Neural crest cell (in vitro differentiated cells): ENCODE data around the gene RALGPS1. TPM values are rescaled to one million over a fixed set of nuclear protein-coding genes. Genes with fewer than 3 reads are reported as not detected.

Experiments used
- DNase-seq: peaks from one replicate; pipeline ENCODE4 v3.0.0; 2021; ENCODE audit warnings: low read depth, mixed read lengths, low spot score
- H3K27ac Mint-ChIP-seq: one replicate; pipeline ENCODE4 v1.8.0; 2021; ENCODE audit warnings: mild to moderate bottlenecking, mixed read lengths; ENCODE audit not compliant: unreplicated experiment
- H3K27me3 Mint-ChIP-seq: 2 replicates; pipeline ENCODE4 v1.8.0; 2021; ENCODE audit warnings: low read depth, mild to moderate bottlenecking, mixed read lengths
- H3K36me3 Mint-ChIP-seq: 2 replicates; pipeline ENCODE4 v1.8.0; 2021; ENCODE audit warnings: low read depth, mild to moderate bottlenecking, mixed read lengths
- H3K4me1 Mint-ChIP-seq: 2 replicates; pipeline ENCODE4 v1.8.0; 2021; ENCODE audit warnings: mixed read lengths
- H3K4me3 Mint-ChIP-seq: one replicate; pipeline ENCODE4 v1.8.0; 2021; ENCODE audit warnings: mild to moderate bottlenecking, mixed read lengths
- H3K9me3 Mint-ChIP-seq: 2 replicates; pipeline ENCODE4 v1.8.0; 2021; ENCODE audit warnings: mixed read lengths
- CTCF ChIP-seq: fragments of 200-600 bp; sonication (generic); conservative IDR thresholded peaks from 2 replicates; pipeline ENCODE4 v1.5.0; 2021; ENCODE audit warnings: antibody characterized with exemption, mild to moderate bottlenecking
- total RNA-seq: library from RNA; stranded (reverse); gene quantifications from 2 replicates; pipeline ENCODE4 v1.2.1, GENCODE V29; 2021

RALGPS1 gene
- total RNA-seq, 1 donor from 2014 or later: 11.7 TPM

DNA sequence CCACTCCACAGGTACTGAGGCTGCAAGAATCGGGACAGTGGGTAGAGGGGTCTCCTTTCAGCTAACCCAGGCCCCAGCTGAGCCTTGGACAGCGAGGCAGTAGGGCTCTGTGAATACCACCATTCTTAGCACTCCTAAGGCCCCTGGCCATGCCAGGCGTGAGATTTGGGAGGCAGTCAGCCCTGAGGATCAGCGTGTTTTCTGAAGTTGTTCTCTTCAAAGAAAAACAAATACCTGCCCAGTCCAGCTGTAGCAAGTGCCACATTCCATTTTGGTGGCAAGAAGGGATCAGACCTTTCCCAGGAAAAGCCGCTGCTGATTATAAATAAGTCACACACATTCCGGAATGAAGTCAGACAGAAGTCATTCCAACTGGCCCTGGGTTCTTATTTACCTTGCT, 47.8 kb downstream of the RALGPS1 start:
- TF ChIP-seq CTCF: no peak
- no peaks in the 10 kb centered on the region for H3K27me3 Mint-ChIP-seq

GRCh38 chr9:126965077-126965476, 50.5 kb downstream of the RALGPS1 start:
- H3K27ac Mint-ChIP-seq: no peak overlapping the region
- H3K27me3 Mint-ChIP-seq: no peaks in the 10 kb centered on the region
- no peaks in the 10 kb centered on the region for H3K9me3 Mint-ChIP-seq
- TF ChIP-seq CTCF: no peak
- DNase-seq: no peak
- H3K36me3 Mint-ChIP-seq: no peaks in the 10 kb centered on the region
- no peaks in the 10 kb centered on the region for H3K4me1 Mint-ChIP-seq
- no peak overlapping the region for H3K4me3 Mint-ChIP-seq

More for the DNA sequence above, 47.8 kb downstream of the RALGPS1 start:
- DNase-seq: no peak
- Mint-ChIP-seq H3K27ac (no peak overlapping the region), H3K4me3 (no peak overlapping the region), H3K9me3 (no peaks in the 10 kb centered on the region), H3K4me1 (no peaks in the 10 kb centered on the region), H3K36me3 (no peaks in the 10 kb centered on the region)

- Mint-ChIP-seq H3K36me3 (no peaks in the 10 kb centered on the region), H3K27ac (no peak overlapping the region), H3K9me3 (no peaks in the 10 kb centered on the region), H3K27me3 (no peaks in the 10 kb centered on the region), H3K4me1 (no peaks in the 10 kb centered on the region), H3K4me3 (no peak overlapping the region)
- DNase-seq: peak; percentile 39
- peak; percentile 60 for TF ChIP-seq CTCF
Measured at GRCh38 chr9:126965541-126966428, 51.2 kb downstream of the RALGPS1 start.

GRCh38 chr9:126971261-126971660, 56.7 kb downstream of the RALGPS1 start:
- no peaks in the 10 kb centered on the region for H3K9me3 Mint-ChIP-seq
- DNase-seq: no peak
- H3K4me3 Mint-ChIP-seq: no peak overlapping the region
- no peak overlapping the region for H3K27ac Mint-ChIP-seq
- H3K27me3 Mint-ChIP-seq: no peaks in the 10 kb centered on the region
- H3K36me3 Mint-ChIP-seq: no peaks in the 10 kb centered on the region
- no peak for TF ChIP-seq CTCF
- no peaks in the 10 kb centered on the region for H3K4me1 Mint-ChIP-seq

DNA sequence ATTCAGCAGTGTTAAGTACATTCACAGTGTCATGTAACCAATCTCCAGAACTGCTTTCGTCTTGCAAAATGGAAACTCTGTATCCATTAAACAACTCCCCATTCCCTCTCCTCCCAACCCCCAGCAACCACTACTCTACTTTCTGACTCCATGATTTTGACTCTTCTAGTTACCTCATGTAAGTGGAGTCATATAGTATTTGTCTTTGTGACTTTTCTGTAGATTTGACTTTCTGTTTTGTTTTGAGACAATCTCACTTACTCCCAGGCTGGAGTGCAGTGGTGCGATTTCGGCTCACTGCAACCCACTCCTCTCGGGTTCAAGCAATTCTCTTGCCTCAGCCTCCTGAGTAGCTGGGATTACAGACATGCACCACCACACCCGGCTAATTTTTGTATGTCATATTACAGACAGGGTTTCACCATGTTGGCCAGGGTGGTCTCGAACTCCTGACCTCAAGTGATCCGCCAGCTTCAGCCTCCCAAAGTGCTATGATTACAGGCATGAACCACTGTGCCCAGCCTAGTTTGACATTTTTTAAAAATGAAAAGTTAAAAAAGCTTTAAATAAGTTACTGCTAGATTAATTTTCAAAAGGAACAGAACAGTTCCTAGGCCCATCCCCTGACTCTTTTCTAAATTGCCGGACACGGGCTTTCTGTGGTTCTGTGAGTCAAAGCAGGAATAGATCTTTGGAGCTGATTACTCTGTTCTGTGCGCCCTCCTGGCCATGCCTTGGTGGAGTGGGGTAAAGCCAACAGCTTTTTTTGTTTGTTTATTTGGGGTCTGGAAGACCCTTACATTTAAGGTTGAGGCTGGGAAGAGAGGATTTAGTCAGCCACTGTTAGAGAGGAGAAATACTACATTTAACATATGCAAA, 59.3 kb downstream of the RALGPS1 start:
- Mint-ChIP-seq H3K27me3 (no peaks in the 10 kb centered on the region), H3K36me3 (no peaks in the 10 kb centered on the region), H3K27ac (no peak overlapping the region), H3K4me1 (no peaks in the 10 kb centered on the region), H3K9me3 (no peaks in the 10 kb centered on the region), H3K4me3 (no peak overlapping the region)
- no peak for TF ChIP-seq CTCF
- DNase-seq: no peak
